ENCODE data around the gene UBE2A. TPM values are rescaled to one million over a fixed set of nuclear protein-coding genes. Genes with fewer than 3 reads are reported as not detected.
A peak's percentile ranks its signal among the peaks of the same experiment; 100 is the strongest.

The UBE2A gene
- polyA plus RNA-seq, 1 experiment: 66.5 TPM

DNA sequence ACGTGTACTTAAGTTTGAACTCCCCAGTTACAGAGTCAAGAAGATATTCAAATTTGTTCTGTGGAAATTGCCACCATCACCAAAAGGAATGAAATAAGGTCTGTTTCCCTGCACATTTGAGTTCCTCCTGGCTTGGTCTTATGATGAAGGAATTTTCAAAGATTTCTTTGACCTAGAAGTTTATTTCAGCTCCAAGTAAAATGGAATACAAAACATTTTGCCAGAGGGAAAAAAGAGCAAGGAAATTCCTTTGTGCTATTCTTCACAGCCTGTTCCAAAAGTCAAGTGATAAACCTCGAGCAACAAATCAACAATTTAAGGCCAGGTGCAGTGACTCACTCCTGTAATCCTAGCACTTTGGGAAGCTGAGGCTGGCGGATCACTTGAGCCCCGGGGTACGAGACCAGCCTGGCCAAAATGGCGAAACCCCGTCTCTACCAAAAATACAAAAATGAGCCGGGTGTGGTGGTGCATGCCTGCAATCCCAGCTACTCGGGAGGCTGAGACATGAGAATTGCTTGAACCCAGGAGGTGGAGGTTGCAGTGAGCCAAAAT is 28.4 kb downstream of the UBE2A start:
- no peak overlapping the region for H3K4me3 ChIP-seq (ENCODE audit: low read depth, low read length)
- no peaks in the 10 kb centered on the region for H3K9me3 ChIP-seq (ENCODE audit: control insufficient read depth, insufficient read depth, low read length)
- TF ChIP-seq, protein P1, sequence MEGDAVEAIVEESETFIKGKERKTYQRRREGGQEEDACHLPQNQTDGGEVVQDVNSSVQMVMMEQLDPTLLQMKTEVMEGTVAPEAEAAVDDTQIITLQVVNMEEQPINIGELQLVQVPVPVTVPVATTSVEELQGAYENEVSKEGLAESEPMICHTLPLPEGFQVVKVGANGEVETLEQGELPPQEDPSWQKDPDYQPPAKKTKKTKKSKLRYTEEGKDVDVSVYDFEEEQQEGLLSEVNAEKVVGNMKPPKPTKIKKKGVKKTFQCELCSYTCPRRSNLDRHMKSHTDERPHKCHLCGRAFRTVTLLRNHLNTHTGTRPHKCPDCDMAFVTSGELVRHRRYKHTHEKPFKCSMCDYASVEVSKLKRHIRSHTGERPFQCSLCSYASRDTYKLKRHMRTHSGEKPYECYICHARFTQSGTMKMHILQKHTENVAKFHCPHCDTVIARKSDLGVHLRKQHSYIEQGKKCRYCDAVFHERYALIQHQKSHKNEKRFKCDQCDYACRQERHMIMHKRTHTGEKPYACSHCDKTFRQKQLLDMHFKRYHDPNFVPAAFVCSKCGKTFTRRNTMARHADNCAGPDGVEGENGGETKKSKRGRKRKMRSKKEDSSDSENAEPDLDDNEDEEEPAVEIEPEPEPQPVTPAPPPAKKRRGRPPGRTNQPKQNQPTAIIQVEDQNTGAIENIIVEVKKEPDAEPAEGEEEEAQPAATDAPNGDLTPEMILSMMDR (IDR thresholded peaks at IDR 0.05; ENCODE audit: low read depth, low read length): no peak
- DNase-seq (ENCODE audit: low read depth, low spot score): no peak
- H3K27me3 ChIP-seq (ENCODE audit: control insufficient read depth, insufficient read depth, low read length): no peaks in the 10 kb centered on the region
- no peak overlapping the region for H3K27ac ChIP-seq (ENCODE audit: low read depth, low read length)
- CTCF ChIA-PET: interaction anchor here (1.7 kb wide), 1 partner anchor 126 kb away, joined by 7 read pairs; no protein-coding TSS in a partner anchor
- POLR2A ChIA-PET: no interaction called here

DNA sequence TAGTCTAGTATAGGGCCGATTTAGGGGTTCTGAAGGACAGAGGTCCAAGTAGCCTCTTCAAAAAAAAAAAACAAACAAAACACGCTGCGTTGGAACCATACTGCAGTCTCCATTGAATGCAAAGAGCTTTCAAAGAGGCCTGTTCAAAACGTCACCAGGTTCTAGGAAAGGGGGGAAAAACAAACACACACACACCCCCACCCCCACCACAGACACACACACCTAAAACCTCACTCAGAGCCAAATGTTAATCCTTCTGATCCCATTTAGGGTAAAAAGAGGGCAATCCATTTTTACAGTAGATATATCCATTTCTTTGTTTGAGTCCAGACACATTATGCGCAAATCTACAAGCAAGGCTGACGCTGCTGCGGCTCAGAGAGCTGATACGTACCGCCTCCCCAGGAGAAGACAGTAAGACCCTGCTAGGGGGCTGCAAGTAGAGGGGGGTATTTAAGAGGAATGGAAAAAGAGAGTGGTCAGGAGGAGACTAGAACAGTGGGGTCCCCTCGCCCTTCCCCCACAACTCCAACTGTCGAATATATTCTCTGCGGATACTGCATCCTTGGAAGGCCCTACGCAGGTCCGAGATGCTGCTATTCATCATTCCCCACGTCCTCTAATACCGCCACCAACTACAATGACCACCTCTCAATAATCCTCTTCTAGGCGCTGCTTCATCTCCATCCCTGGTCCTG is 30.6 kb downstream of the UBE2A start:
- CTCF ChIA-PET: interaction anchor here (0.9 to 1.4 kb wide), 3 partner anchors 116 to 125 kb away, joined by 3 to 5 read pairs (median 3); no protein-coding TSS in a partner anchor
- TF ChIP-seq, protein P1 (IDR thresholded peaks at IDR 0.05; ENCODE audit: low read depth, low read length): no peak
- Histone ChIP-seq H3K4me3 (ENCODE audit: low read depth, low read length) (peak overlapping the region; percentile 90), H3K27ac (ENCODE audit: low read depth, low read length) (no peak overlapping the region), H3K27me3 (ENCODE audit: control insufficient read depth, insufficient read depth, low read length) (no peaks in the 10 kb centered on the region), H3K9me3 (ENCODE audit: control insufficient read depth, insufficient read depth, low read length) (no peaks in the 10 kb centered on the region)
- DNase-seq (ENCODE audit: low read depth, low spot score): no peak
- POLR2A ChIA-PET: interaction anchor here (1.2 kb wide), 1 partner anchor 187 kb away, joined by 3 read pairs; the partner anchor contains the start of gene RPL39

DNA sequence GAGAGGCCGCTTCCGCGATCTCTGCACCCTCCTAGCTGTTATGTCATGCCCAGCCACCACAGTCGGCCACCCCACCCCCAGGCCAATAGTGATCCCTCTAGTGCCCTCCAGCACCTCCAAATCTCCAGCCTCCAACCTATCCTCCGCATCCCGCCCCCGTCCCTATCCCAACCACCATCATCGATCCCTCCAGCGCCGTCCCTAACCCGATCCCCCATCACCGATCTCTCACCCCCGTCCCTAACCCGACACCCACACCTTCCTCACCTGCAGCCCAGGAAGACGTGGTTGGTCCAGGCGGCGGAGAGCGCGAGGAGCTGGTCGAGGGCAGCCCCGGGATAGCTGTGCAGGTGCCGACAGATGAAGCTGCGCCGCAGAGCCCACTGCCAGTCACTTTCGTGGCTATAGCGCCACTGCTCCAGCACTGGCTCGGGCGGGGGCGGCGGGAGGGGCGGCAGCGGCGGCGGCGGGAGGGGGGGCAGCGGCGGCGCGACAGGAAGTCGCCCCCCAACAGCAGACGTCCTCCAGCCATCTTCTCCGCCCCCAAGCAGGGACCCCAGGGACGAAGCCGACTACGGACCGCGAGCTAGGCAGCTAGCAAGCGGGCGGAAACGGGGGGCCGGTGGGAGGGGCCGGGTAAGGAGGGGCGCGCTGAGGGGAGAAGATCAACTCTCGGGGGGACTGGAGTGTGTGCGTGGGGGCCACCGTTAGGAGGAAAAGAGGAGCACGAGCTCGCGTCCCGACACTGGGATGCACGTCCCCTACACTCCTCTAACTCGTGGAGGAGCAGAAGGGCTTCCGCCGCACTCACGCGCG is 31.3 kb downstream of the UBE2A start:
- peak overlapping the region; percentile 39 for H3K27ac ChIP-seq (ENCODE audit: low read depth, low read length)
- peak overlapping the region; percentile 90 for H3K4me3 ChIP-seq (ENCODE audit: low read depth, low read length)
- H3K9me3 ChIP-seq (ENCODE audit: control insufficient read depth, insufficient read depth, low read length): no peaks in the 10 kb centered on the region
- ChIA-PET CTCF (interaction anchor here (1.1 to 1.4 kb wide), 2 partner anchors 117 to 124 kb away, joined by 3 read pairs; no protein-coding TSS in a partner anchor), POLR2A (interaction anchor here (0.7 to 1.2 kb wide), 4 partner anchors 32 to 228 kb away, joined by 3 to 4 read pairs (median 3); partner anchors contain the start of gene RPL39)
- TF ChIP-seq, protein P1 (IDR thresholded peaks at IDR 0.05; ENCODE audit: low read depth, low read length): no peak
- no peaks in the 10 kb centered on the region for H3K27me3 ChIP-seq (ENCODE audit: control insufficient read depth, insufficient read depth, low read length)
- DNase-seq (ENCODE audit: low read depth, low spot score): no peak

DNA sequence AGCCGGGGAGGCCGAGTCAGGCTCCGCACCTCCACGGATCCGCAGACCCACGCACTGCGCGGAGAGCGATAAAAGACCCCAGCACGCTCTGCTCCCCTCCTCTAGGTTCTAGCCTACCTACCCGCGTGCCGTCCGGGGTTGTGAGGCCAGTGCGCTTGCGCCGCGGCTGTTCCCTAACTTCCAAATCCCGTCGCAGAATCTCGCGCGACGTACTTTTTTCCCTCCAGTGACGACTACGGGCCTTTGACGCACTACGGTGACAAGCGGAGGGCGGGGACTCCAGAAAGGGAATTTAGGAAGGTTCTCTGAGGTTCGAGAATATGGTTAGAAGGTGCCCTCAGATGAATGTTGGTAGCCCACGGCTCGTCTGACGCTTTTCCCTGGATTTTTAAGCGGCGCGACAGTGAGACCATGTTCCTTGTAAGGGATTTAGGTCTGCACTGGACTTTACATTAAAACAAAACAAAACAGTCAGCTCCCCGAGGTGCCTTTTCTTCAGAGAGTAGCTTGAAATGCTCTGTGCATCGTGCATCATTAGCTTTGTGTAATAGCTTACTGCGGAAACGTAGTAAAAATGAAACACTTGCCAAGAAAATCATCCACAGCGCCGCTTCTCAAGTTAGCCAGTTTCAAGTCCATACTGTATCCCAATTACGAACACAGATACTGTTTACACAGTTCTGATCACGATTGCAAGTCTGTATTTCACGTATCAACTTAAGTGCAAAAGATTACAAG is 32.1 kb downstream of the UBE2A start, which contains the start of gene NKRF:
Gene NKRF, minus strand, starts transcription at position 145 of the 738 bp plus-strand sequence.
- ChIA-PET POLR2A (interaction anchor here (0.5 to 1.2 kb wide), 6 partner anchors 25 to 326 kb away, joined by 3 to 4 read pairs (median 3); no protein-coding TSS in a partner anchor), CTCF (interaction anchor here (1.0 to 1.1 kb wide), 2 partner anchors 91 to 118 kb away, joined by 3 to 4 read pairs; no protein-coding TSS in a partner anchor)
- no peaks in the 10 kb centered on the region for H3K9me3 ChIP-seq (ENCODE audit: control insufficient read depth, insufficient read depth, low read length)
- no peaks in the 10 kb centered on the region for H3K27me3 ChIP-seq (ENCODE audit: control insufficient read depth, insufficient read depth, low read length)
- peak within 1 kb of the TSS; percentile 85 for H3K27ac ChIP-seq (ENCODE audit: low read depth, low read length)
- TF ChIP-seq, protein P1 (IDR thresholded peaks at IDR 0.05; ENCODE audit: low read depth, low read length): no peak
- DNase-seq (ENCODE audit: low read depth, low spot score): peak; percentile 75
- H3K4me3 ChIP-seq (ENCODE audit: low read depth, low read length): peak within 1 kb of the TSS; percentile 90
